ENCODE data around the gene SOHLH2. TPM values are rescaled to one million over a fixed set of nuclear protein-coding genes. Genes with fewer than 3 reads are reported as not detected.

The SOHLH2 gene
- total RNA-seq, 2 experiments from 2014 or later: not detected

DNA sequence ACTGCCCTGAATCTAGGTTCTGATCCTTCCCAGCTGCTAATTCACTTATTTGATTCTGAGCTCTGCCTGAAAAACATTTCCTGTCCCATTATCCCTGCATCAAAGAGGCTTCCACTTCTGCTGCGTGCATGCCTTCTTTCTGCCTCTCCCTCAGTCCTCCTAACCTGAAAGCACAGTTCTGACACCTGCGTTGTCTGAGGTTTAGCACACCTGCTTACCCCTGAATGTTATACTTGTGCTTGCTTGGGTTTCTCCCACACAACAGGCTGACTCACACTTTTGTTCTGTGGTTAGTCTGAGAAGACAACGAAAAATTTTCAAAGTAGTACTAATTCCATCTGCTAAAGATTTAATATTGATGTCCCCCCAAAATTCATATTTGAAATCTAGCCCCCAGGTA lies 3.1 kb upstream of the SOHLH2 start:
- H3K36me3 Mint-ChIP-seq: no peaks in the 10 kb centered on the region
- no peaks in the 10 kb centered on the region for H3K27me3 Mint-ChIP-seq
- H3K9me3 Mint-ChIP-seq (ENCODE audit: low read depth): peaks cover 4% of the 10 kb centered on the region

DNA sequence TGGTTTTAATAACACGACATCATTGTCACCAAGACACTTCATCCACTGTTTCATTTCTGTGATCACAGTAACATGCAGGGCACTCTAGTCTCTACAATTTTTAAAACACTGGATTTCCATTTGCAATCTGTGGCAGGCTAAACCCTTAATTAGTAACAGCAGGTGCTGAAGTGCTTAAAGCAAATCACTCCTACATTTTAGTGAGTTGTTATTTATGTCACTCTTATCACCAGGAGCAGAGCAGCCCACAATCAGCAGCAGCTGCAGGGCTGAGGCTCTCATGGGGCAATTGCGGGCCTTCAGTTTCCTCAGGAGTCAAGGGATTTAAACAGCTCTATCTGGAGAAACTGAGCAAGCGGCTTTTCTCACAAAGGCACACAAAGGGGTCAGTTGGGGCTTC lies 1.6 kb downstream of the SOHLH2 start:
- ATAC-seq: no peak
- no peak overlapping the region for H3K27ac Mint-ChIP-seq
- H3K9me3 Mint-ChIP-seq (ENCODE audit: low read depth): no peaks in the 10 kb centered on the region
- no peaks in the 10 kb centered on the region for H3K27me3 Mint-ChIP-seq
- no peak for DNase-seq
- CTCF ChIA-PET: no interaction called here
- H3K4me1 Mint-ChIP-seq: no peaks in the 10 kb centered on the region
- no peaks in the 10 kb centered on the region for H3K36me3 Mint-ChIP-seq
- H3K4me3 Mint-ChIP-seq: no peak overlapping the region

More for the DNA sequence above, 3.1 kb upstream of the SOHLH2 start:
- H3K4me1 Mint-ChIP-seq: no peaks in the 10 kb centered on the region
- H3K27ac Mint-ChIP-seq: no peak overlapping the region
- no peak for ATAC-seq
- DNase-seq: no peak
- CTCF ChIA-PET: no interaction called here
- no peak overlapping the region for H3K4me3 Mint-ChIP-seq

DNA sequence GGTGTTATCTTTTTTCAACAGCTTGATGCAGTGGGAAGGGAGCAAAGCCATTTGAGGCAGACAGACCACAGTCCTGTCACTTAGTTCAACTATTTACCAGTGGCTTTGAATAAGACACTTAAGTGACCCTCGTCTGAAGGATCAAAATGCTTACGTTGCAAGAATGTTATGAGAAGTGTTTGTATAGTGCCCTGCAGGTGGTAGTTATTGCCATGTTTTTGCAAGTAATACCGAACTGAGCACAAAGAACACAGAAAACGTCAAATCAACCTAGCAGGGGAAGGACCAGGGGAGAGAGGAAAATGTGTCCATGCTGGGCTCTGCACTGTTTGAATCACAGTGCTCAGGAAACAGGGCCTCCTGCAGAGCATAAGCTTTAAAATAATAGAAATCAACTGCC lies 2.8 kb downstream of the SOHLH2 start:
- no peaks in the 10 kb centered on the region for H3K4me1 Mint-ChIP-seq
- no peak for DNase-seq
- H3K9me3 Mint-ChIP-seq (ENCODE audit: low read depth): no peaks in the 10 kb centered on the region
- no peaks in the 10 kb centered on the region for H3K36me3 Mint-ChIP-seq
- no peaks in the 10 kb centered on the region for H3K27me3 Mint-ChIP-seq
- CTCF ChIA-PET: no interaction called here
- no peak for ATAC-seq
- H3K4me3 Mint-ChIP-seq: no peak overlapping the region
- no peak overlapping the region for H3K27ac Mint-ChIP-seq

DNA sequence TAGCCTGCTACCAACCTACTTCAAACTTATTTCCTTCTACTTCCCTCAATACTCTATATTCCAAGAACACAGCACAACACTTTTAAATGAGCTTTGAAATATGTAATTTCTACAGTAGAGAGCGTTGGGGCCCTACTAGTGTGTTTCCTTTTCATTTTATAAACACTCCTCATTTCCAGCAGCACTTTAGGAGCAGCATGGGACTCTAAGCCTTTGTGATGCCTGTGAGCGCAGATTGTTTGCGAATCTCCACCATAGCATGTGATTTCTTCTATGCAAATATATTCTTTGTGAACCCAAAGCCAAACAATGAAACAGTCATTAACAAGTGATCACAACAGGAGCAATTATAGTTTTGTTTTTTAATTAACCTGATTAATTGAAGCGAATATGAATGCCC lies 3.6 kb downstream of the SOHLH2 start:
- Mint-ChIP-seq H3K27ac (no peak overlapping the region), H3K4me1 (no peaks in the 10 kb centered on the region), H3K9me3 (ENCODE audit: low read depth) (no peaks in the 10 kb centered on the region), H3K36me3 (no peaks in the 10 kb centered on the region), H3K27me3 (no peaks in the 10 kb centered on the region), H3K4me3 (no peak overlapping the region)
- no peak for ATAC-seq
- CTCF ChIA-PET: no interaction called here
- DNase-seq: no peak

DNA sequence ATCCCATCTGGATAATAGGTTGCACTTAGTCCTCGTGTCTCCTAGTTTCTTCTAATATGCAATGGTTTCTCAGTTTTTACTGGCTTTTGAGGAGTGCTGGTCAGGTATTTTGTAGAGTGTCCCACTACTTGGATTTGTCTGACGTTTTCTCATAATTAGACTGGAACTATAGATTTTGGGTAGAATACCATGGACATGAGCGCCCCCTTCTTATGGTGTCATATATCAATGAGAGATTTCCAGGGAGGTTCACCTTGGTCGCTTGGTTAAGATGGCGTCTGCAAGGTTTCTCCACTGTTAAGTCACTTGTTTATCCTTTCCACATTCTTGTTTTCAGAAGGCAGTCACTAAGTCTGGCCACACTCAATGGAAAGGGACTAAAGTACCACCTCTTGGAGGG lies 6.7 kb downstream of the SOHLH2 start:
- no peak overlapping the region for H3K4me3 Mint-ChIP-seq
- DNase-seq (no peak), ATAC-seq (no peak)
- H3K27ac Mint-ChIP-seq: no peak overlapping the region
- no peaks in the 10 kb centered on the region for H3K4me1 Mint-ChIP-seq
- CTCF ChIA-PET: no interaction called here
- no peaks in the 10 kb centered on the region for H3K27me3 Mint-ChIP-seq
- no peaks in the 10 kb centered on the region for H3K9me3 Mint-ChIP-seq (ENCODE audit: low read depth)
- no peaks in the 10 kb centered on the region for H3K36me3 Mint-ChIP-seq

DNA sequence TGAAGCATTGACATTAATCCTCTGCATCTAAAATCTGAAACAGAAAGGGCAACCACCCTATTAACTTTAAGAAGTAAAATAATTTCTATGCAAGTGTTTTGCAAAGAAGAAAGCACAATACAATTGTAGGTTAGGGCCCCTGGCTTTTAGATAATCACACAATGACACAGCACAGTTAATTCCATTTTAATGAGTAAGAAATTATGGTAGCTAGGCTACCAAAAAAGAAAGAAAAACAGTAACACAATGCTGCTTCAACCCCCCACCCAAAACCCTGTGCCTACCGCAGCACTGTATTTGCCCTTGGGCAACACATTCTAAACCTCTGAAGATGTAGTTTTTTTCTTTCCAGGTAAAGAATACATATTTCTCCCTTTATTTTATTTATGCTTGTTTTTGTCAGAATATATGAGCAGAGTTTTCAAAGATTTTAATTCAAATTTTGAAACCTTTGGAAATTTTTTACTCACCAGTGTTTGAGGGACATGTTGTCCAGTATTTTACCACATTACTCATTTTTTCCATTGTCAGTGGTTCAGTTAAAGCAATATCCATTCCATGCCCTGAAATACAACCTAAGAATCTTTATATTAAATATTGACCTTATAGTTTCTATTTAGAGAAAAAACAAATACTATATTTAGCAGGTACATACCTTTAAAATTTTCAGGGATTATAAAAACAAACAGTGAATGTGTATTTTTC lies 21.1 kb downstream of the SOHLH2 start:
- CTCF ChIA-PET: no interaction called here
- Mint-ChIP-seq H3K27me3 (no peaks in the 10 kb centered on the region), H3K9me3 (ENCODE audit: low read depth) (peaks cover 2% of the 10 kb centered on the region), H3K27ac (no peak overlapping the region), H3K4me1 (no peaks in the 10 kb centered on the region), H3K4me3 (no peak overlapping the region), H3K36me3 (no peaks in the 10 kb centered on the region)
- DNase-seq: no peak
- no peak for ATAC-seq

DNA sequence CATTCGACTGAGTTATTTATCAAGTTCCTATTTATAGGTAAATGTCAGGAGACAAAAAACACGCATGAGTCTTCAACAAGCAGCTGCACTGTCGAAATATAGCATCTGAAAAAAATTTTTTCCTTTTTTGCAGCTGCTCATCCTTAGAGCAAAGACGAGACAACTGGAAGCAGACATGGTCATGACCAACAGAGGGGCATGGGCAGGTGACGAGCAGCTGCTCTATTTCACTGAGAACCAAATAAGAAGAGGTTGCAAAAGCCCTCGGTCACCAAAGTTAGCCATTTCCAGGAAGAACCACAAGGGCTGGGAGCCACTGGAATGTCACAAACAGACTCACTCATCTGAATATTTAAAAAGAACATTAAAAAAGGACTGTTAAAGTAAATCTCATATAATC lies 22.2 kb downstream of the SOHLH2 start:
- no peak overlapping the region for H3K4me3 Mint-ChIP-seq
- H3K27me3 Mint-ChIP-seq: no peaks in the 10 kb centered on the region
- H3K4me1 Mint-ChIP-seq: no peaks in the 10 kb centered on the region
- H3K9me3 Mint-ChIP-seq (ENCODE audit: low read depth): peaks cover 4% of the 10 kb centered on the region
- no peak overlapping the region for H3K27ac Mint-ChIP-seq
- DNase-seq (no peak), ATAC-seq (no peak)
- no peaks in the 10 kb centered on the region for H3K36me3 Mint-ChIP-seq
- CTCF ChIA-PET: no interaction called here

DNA sequence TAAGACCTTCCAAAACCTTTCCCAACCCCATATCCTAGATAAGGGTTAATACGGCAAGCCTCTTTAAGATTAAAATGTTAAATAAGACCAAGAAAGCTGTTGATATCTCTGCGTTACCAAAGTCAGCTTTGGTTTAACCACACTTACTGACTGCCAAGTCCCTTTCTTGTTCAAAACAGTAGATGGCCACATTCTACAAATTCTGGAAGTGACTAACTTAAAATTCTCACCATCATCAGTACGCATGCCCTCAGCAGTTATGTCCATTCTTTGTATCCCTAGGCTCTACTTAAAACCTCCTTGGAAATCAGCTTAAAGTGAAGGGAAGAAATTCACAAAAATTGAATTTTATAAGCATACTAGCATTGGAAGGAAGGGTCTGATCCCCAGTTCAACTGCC lies 23.6 kb downstream of the SOHLH2 start:
- ATAC-seq (no peak), DNase-seq (no peak)
- H3K27ac Mint-ChIP-seq: no peak overlapping the region
- H3K36me3 Mint-ChIP-seq: no peaks in the 10 kb centered on the region
- no peaks in the 10 kb centered on the region for H3K4me1 Mint-ChIP-seq
- H3K4me3 Mint-ChIP-seq: no peak overlapping the region
- CTCF ChIA-PET: no interaction called here
- peaks cover 4% of the 10 kb centered on the region for H3K9me3 Mint-ChIP-seq (ENCODE audit: low read depth)
- no peaks in the 10 kb centered on the region for H3K27me3 Mint-ChIP-seq

DNA sequence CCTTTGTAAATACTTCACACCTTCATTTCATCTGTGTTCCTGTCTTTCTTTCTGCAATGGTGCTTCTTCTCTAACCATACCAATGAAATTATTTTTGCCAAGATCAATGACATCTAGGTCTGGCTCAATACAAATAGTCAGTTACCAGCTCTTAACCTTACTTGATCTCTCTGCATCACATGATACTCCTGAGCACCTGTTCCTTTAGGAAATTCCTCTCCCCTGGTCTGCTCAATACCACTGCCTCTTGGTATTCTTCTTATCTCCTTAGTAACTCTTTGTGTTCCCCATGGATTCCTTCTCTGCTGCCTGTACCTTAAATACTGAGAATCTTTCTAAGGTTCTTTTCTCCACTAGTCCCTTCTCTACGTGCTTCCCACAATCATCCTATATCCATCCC lies 25.9 kb downstream of the SOHLH2 start:
- DNase-seq (no peak), ATAC-seq (no peak)
- Mint-ChIP-seq H3K4me3 (no peak overlapping the region), H3K27ac (no peak overlapping the region), H3K4me1 (no peaks in the 10 kb centered on the region), H3K27me3 (no peaks in the 10 kb centered on the region), H3K36me3 (no peaks in the 10 kb centered on the region), H3K9me3 (ENCODE audit: low read depth) (peaks cover 6% of the 10 kb centered on the region)
- CTCF ChIA-PET: no interaction called here

DNA sequence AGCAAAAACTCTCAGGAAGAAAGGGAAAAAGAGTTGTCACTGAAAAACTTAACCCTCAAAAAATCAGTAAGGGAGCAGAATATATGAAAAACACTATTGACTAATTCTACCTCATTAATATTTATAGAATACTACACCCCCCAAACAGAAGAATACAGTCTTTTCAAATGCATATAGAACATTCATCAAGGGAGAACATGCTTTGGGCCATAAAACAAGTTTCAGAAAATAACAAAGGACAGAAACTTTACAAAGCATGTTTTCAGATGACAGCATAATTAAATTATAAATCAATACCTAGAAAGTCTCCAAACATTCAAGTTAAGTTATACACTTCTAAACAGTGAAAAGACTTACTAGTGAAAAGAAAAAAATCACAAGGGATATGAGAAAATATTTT lies 30.5 kb downstream of the SOHLH2 start:
- DNase-seq: no peak
- Mint-ChIP-seq H3K9me3 (ENCODE audit: low read depth) (peaks cover 10% of the 10 kb centered on the region), H3K27me3 (no peaks in the 10 kb centered on the region), H3K4me3 (no peak overlapping the region), H3K27ac (no peak overlapping the region), H3K4me1 (no peaks in the 10 kb centered on the region), H3K36me3 (no peaks in the 10 kb centered on the region)
- CTCF ChIA-PET: no interaction called here
- ATAC-seq: no peak

DNA sequence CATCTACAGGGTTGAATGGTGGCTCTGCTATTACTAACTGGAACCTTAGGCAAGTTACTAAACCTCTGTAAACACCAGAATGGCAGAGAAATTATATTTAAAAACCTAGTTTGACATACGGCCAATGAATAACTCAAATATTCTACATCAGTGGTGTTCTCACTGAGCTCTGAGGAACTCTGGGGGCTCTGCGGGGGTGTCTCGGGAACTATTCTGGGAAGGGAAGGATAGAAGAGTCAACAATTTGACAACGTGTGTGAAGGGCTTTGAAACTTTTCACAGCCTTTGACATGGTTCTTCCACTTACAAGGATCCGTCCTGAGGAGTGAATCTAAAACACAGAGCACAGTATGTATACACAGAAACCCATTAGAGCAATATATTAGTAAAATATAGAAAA lies 38.7 kb downstream of the SOHLH2 start:
- no peak overlapping the region for H3K4me3 Mint-ChIP-seq
- H3K27me3 Mint-ChIP-seq: no peaks in the 10 kb centered on the region
- CTCF ChIA-PET: no interaction called here
- no peak overlapping the region for H3K27ac Mint-ChIP-seq
- H3K4me1 Mint-ChIP-seq: no peaks in the 10 kb centered on the region
- H3K9me3 Mint-ChIP-seq (ENCODE audit: low read depth): no peaks in the 10 kb centered on the region
- no peak for DNase-seq
- no peak for ATAC-seq
- H3K36me3 Mint-ChIP-seq: no peaks in the 10 kb centered on the region

DNA sequence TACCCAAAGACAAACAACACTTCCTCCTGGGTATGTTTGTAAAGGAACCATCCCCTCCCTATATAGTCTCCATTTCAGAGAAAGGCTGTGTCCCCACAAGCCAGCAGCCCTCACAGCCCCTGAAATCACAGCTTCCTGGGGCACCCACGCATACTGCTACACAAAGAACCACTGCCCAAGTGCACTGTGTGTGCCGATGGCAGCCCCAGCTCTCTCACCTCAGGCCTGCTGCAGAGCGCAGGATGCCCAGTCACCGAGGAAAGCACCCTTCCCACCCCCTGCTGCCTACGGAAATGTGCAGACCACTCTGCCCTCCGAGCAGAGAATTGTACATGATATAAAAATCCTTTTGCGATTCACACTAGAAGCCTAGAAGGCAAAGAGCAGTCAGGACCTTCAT lies 39.4 kb downstream of the SOHLH2 start:
- Mint-ChIP-seq H3K27me3 (no peaks in the 10 kb centered on the region), H3K36me3 (no peaks in the 10 kb centered on the region), H3K9me3 (ENCODE audit: low read depth) (no peaks in the 10 kb centered on the region), H3K27ac (no peak overlapping the region), H3K4me1 (no peaks in the 10 kb centered on the region), H3K4me3 (no peak overlapping the region)
- DNase-seq: no peak
- no peak for ATAC-seq
- CTCF ChIA-PET: no interaction called here

DNA sequence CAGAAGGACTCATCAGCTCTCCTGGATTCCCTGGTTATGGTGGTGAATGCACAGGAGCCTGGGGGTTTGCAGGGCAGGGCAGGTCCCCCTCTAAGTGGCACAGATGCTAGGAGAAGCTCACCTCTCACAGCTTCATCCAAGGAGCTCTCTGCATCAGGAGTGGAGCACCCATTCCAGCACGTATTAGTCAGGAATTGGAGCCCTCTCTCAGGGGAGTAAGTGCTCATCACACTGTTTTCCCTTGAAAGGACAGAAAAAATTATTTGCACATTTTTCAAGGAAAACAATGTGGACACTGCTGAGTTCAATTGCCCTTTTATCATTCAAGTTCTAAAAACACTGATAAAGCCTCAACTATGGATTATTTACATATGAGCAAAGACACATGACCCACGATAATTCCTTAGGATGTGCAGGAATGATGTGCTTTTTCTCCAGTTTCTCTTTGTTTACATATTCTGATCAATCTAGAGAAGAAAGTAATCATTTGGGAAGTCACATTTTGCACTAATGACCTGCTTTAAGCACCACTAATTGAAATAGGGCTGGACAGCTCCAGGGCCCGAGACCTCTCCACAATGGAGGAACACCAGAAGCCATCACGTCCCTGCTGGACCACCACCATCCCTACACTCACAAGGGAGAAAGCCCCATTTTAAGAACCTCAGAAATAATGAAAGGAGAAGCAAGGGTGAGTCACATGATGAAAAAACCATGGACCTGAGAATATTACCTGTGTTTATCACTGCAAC lies 40.6 kb downstream of the SOHLH2 start:
- Mint-ChIP-seq H3K27ac (no peak overlapping the region), H3K4me3 (no peak overlapping the region), H3K27me3 (no peaks in the 10 kb centered on the region), H3K9me3 (ENCODE audit: low read depth) (peaks cover 3% of the 10 kb centered on the region), H3K36me3 (no peaks in the 10 kb centered on the region), H3K4me1 (no peaks in the 10 kb centered on the region)
- no peak for ATAC-seq
- CTCF ChIA-PET: no interaction called here
- no peak for DNase-seq

DNA sequence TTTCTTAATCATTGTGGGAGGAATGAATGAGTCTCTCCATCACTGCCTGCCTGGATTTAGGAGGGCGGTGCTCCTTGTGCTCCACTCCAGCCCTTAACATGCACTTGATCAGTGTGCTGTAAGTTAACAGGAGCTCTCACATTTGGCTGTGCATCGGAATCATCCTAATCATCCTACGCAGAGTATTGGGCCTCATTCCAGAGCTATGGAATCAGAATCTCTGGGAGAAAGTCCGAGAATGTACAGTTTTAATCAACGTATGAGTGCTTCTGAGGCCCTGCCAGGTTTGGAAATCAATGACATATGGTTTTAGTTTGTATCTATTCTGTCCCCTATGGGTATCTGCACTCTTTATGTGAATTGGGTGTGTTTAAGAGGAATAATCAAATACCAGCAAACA lies 48.3 kb downstream of the SOHLH2 start:
- Mint-ChIP-seq H3K4me1 (no peaks in the 10 kb centered on the region), H3K4me3 (no peak overlapping the region), H3K27me3 (no peaks in the 10 kb centered on the region), H3K27ac (no peak overlapping the region), H3K36me3 (no peaks in the 10 kb centered on the region), H3K9me3 (ENCODE audit: low read depth) (peaks cover 3% of the 10 kb centered on the region)
- no peak for ATAC-seq
- CTCF ChIA-PET: no interaction called here
- no peak for DNase-seq
